Liver (tissue), 9 donors: Measurements from ENCODE around the gene AOPEP. TPM values are rescaled to one million over a fixed set of nuclear protein-coding genes. Genes with fewer than 3 reads are reported as not detected.

Experiments
- DNase-seq: peaks from one replicate; pipeline ENCODE4 v3.0.0-alpha.2; 2017; ENCODE audit warnings: low spot score
- H3K27ac ChIP-seq, 2 donors: one replicate each; pipeline ENCODE4 v1.7.0; 2013; ENCODE audit warnings: inconsistent platforms in 2 of 2, low read length in 2 of 2, control low read depth in 1 of 2, low read depth in 1 of 2, mild to moderate bottlenecking in 1 of 2
- H3K27me3 ChIP-seq, 4 donors: one replicate each; pipeline versions ENCODE4 v1.6.1 to v1.7.0; 2013; ENCODE audit warnings: low read length in 3 of 4, inconsistent platforms in 1 of 4, mild to moderate bottlenecking in 1 of 4, moderate library complexity in 1 of 4; ENCODE audit not compliant: control insufficient read depth in 4 of 4, insufficient read depth in 4 of 4
- H3K36me3 ChIP-seq, 4 donors: one replicate each; pipeline versions ENCODE4 v1.6.1 to v1.7.0; 2013; ENCODE audit warnings: low read length in 3 of 4, mild to moderate bottlenecking in 3 of 4, low read depth in 1 of 4, moderate library complexity in 1 of 4; ENCODE audit not compliant: control insufficient read depth in 4 of 4, insufficient read depth in 3 of 4
- H3K4me1 ChIP-seq, 4 donors: one replicate each; pipeline versions ENCODE4 v1.6.1 to v1.7.0; 2013; ENCODE audit warnings: low read length in 3 of 4, mild to moderate bottlenecking in 3 of 4, moderate library complexity in 1 of 4; ENCODE audit not compliant: control insufficient read depth in 4 of 4, insufficient read depth in 4 of 4
- H3K4me3 ChIP-seq, 3 donors: one replicate each; pipeline versions ENCODE4 v1.6.1 to v1.7.0; 2013; ENCODE audit warnings: low read length in 3 of 3, control low read depth in 1 of 3, low read depth in 1 of 3, mild to moderate bottlenecking in 1 of 3
- H3K9ac ChIP-seq, 2 donors: one replicate each; pipeline ENCODE4 v1.7.0; 2013; ENCODE audit warnings: low read length in 2 of 2, mild to moderate bottlenecking in 2 of 2, moderate library complexity in 2 of 2, control low read depth in 1 of 2, low read depth in 1 of 2
- H3K9me3 ChIP-seq, 4 donors: one replicate each; pipeline versions ENCODE4 v1.6.1 to v1.7.0; 2013; ENCODE audit warnings: low read length in 3 of 4; ENCODE audit not compliant: control insufficient read depth in 4 of 4
- ATF3 ChIP-seq: IDR thresholded peaks from 2 replicates; pipeline ENCODE4 v1.6.1; 2016; ENCODE audit warnings: antibody characterized with exemption
- CTCF ChIP-seq: fragments of 150-350 bp; IDR thresholded peaks from 2 replicates; pipeline ENCODE4 v1.5.1; 2017; ENCODE audit warnings: improper control_type of control experiment, low read depth, low read length; ENCODE audit not compliant: missing input control
- EGR1 ChIP-seq, 2 donors: IDR thresholded peaks; 2 replicates each; pipeline ENCODE4 v1.6.1; 2016 to 2018; ENCODE audit warnings: antibody characterized with exemption in 2 of 2, low read depth in 2 of 2
- FOXA1 ChIP-seq: IDR thresholded peaks from 2 replicates; pipeline ENCODE4 v1.6.1; 2016; ENCODE audit warnings: antibody characterized with exemption
- FOXA2 ChIP-seq: IDR thresholded peaks from 2 replicates; pipeline ENCODE4 v1.6.1; 2016; ENCODE audit warnings: antibody characterized with exemption
- GABPA ChIP-seq, 2 donors: IDR thresholded peaks in 1 of 2; conservative IDR thresholded peaks in 1 of 2; 2 replicates each; pipeline ENCODE4 v1.6.1; 2016; ENCODE audit warnings: antibody characterized with exemption in 2 of 2, mild to moderate bottlenecking in 1 of 2, moderate library complexity in 1 of 2
- HNF4A ChIP-seq, 2 donors: conservative IDR thresholded peaks; 2 replicates each; pipeline ENCODE4 v1.6.1; 2016; ENCODE audit warnings: antibody characterized with exemption in 2 of 2, mild to moderate bottlenecking in 2 of 2
- HNF4G ChIP-seq: IDR thresholded peaks from 2 replicates; pipeline ENCODE4 v1.6.1; 2016; ENCODE audit warnings: antibody characterized with exemption
- JUND ChIP-seq, 2 donors: IDR thresholded peaks; 2 replicates each; pipeline ENCODE4 v1.6.1; 2016; ENCODE audit warnings: antibody characterized with exemption in 2 of 2
- NR2F2 ChIP-seq: IDR thresholded peaks from 2 replicates; pipeline ENCODE4 v1.6.1; 2016; ENCODE audit warnings: antibody characterized with exemption
- RAD21 ChIP-seq, 2 donors: IDR thresholded peaks; 2 replicates each; pipeline ENCODE4 v1.6.1; 2016; ENCODE audit warnings: antibody characterized with exemption in 2 of 2, mild to moderate bottlenecking in 2 of 2
- REST ChIP-seq: IDR thresholded peaks from 2 replicates; pipeline ENCODE4 v1.6.1; 2016; ENCODE audit warnings: antibody characterized with exemption, mild to moderate bottlenecking
- RXRA ChIP-seq, 2 donors: IDR thresholded peaks; 2 replicates each; pipeline ENCODE4 v1.6.1; 2017 to 2018; ENCODE audit warnings: antibody characterized with exemption in 2 of 2, mild to moderate bottlenecking in 1 of 2
- SP1 ChIP-seq: IDR thresholded peaks from 2 replicates; pipeline ENCODE4 v1.6.1; 2018; ENCODE audit warnings: antibody characterized with exemption, mild to moderate bottlenecking
- TAF1 ChIP-seq: conservative IDR thresholded peaks from 2 replicates; pipeline ENCODE4 v1.6.1; 2016; ENCODE audit warnings: antibody characterized with exemption, mild to moderate bottlenecking
- YY1 ChIP-seq: IDR thresholded peaks from 2 replicates; pipeline ENCODE4 v1.6.1; 2016; ENCODE audit warnings: antibody characterized with exemption, mild to moderate bottlenecking
- ZBTB33 ChIP-seq: IDR thresholded peaks from 2 replicates; pipeline ENCODE4 v1.6.1; 2016; ENCODE audit warnings: antibody characterized with exemption
- WGBS: extraction: QIAGEN DNeasy Blood & Tissue Kit; methylation state at CpG from one replicate; pipeline ENCODE4 v1.1.7; 2013; 5-methylcytosine and 5-hydroxymethylcytosine counted together
- polyA plus RNA-seq, 2 donors: library from polyadenylated mRNA; stranded (reverse) in 1 of 2; unstranded in 1 of 2; fragments of 200-250 nt in 1 of 2; fragments of >200 nt in 1 of 2; fragmentation: Nextera tagmentation in 1 of 2; extraction: Ambion mirVana in 1 of 2; gene quantifications; one replicate each; pipeline versions ENCODE4 v1.2.1 to v1.2.3, GENCODE V29; 2013 to 2015
- total RNA-seq, 2 donors: library from RNA; depleted of rRNA; stranded (reverse); fragments of >200 nt; gene quantifications; one replicate each; pipeline ENCODE4 v1.2.3, GENCODE V29; 2014
- donor health status: healthy.
- donor health status: healthy.
- donor health status: healthy.
- donor health status: healthy.
- donor health status: healthy.

AOPEP gene
- total and polyA plus RNA-seq, 4 donors = 22.2 to 77.1 (median 34.8) TPM

GRCh38 chr9:94745806-94746540 lies 19.5 kb downstream of the AOPEP start:
- Histone ChIP-seq H3K36me3 (peaks cover 0 to 3% (median 0%) of the 10 kb centered on the region in 4 donors), H3K27ac (no peak overlapping the region), H3K9me3 (peaks cover 0 to 9% (median 3%) of the 10 kb centered on the region in 4 donors), H3K9ac (no peak overlapping the region), H3K27me3 (no peaks in the 10 kb centered on the region), H3K4me1 (peaks cover 0 to 11% (median 4%) of the 10 kb centered on the region in 4 donors), H3K4me3 (no peak overlapping the region)
- DNase-seq = no peak
- TF ChIP-seq REST (no peak), SP1 (no peak), RAD21 (IDR thresholded peaks at IDR 0.05) (no peak), CTCF (no peak), YY1 (no peak), HNF4G (no peak), RXRA (IDR thresholded peaks at IDR 0.05) (no peak), TAF1 (no peak), NR2F2 (no peak), JUND (IDR thresholded peaks at IDR 0.05) (no peak), ZBTB33 (no peak), FOXA2 (no peak), ATF3 (no peak), EGR1 (IDR thresholded peaks at IDR 0.05; ENCODE audit: low read depth in 2 of 2) (no peak), GABPA (IDR thresholded peaks at IDR 0.05 in 1 of 2, conservative IDR thresholded peaks at IDR 0.05 in 1 of 2) (no peak), HNF4A (conservative IDR thresholded peaks at IDR 0.05) (no peak), FOXA1 (no peak)
- WGBS = 93% methylated on average over 8 of the region's 8 CpGs
